ENCODE measurements around the gene GNRH2.

- TF ChIP-seq CTCF (IDR thresholded peaks at IDR 0.05) (no peak), POLR2A (IDR thresholded peaks at IDR 0.05) (no peak)
Observed at GRCh38 chr20:3088031-3088430, 44.6 kb downstream of the GNRH2 start.
